ENCODE results near the gene OR2T29. TPM values are rescaled to one million over a fixed set of nuclear protein-coding genes. Genes with fewer than 3 reads are reported as not detected.
"Not testable (repeated sequence)": the region's sequence is repeated elsewhere in the genome, so short reads cannot be mapped to it uniquely, and the experiment has no call there.

The OR2T29 gene, protein sequence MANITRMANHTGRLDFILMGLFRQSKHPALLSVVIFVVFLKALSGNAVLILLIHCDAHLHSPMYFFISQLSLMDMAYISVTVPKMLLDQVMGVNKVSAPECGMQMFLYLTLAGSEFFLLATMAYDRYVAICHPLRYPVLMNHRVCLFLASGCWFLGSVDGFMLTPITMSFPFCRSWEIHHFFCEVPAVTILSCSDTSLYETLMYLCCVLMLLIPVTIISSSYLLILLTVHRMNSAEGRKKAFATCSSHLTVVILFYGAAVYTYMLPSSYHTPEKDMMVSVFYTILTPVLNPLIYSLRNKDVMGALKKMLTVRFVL
- not detected for total RNA-seq

DNA sequence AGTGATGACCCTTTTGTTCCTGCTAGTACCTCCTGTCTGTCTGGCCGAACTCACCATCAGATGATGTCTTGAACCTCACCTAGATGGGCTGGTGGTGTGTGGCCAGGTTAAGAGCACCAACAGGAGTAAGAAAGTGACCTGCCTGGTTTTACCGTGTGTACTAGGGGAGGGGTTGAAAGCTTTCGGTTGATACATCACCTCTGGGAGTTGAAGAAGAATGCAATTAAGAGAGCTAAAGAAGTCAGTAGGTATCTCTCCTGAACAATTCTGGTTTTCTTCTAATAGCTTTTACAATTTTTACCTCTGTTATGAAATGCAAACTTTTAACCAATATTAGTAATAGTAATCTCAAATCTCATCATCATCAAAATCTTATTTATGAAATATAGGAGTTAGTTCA, at the start of gene OR2T29:
Gene OR2T29 (minus strand): TSS at position 101 of the 400 bp plus-strand sequence. CDS start 3,281 bp downstream, outside the sequence.
- DNase-seq (ENCODE audit: low spot score in 2 of 2); H3K4me3 ChIP-seq; H3K27me3 ChIP-seq; intact Hi-C loops (cut with DNase I; ENCODE audit: low total_unique reads); H3K4me1 ChIP-seq; H3K9me3 ChIP-seq; H3K27ac ChIP-seq; H3K36me3 ChIP-seq: not testable (repeated sequence)

DNA sequence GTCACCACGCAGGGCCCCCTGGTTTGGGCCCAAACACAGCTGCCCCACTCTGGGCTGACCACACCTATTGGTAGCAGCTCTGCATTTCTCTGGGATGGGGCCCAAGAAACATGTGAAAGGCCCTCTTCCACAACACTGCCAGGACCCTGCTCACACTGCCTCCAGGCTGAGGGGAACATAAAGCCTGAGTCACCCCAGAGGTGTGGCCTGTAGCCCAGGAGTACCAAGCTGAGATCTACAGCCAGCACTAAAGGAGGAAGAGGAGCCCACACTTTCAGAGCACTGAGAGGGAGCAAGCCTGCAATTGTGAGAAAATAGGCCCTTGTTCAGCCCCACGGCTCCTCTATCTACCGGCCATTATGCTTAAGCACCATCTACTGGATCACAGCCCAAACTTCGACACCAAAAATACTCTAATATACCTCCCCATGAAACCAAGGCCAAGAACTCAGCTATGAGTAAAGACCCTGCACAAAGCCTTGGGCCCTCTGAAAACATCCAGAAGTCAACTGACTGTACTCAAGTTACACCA, 49.4 kb upstream of the OR2T29 start:
- DNase-seq (ENCODE audit: low spot score in 2 of 2): no peak
- Histone ChIP-seq H3K4me1 (no peaks in the 10 kb centered on the region), H3K9me3 (no peaks in the 10 kb centered on the region), H3K27ac (no peak overlapping the region), H3K27me3 (no peaks in the 10 kb centered on the region), H3K4me3 (no peak overlapping the region), H3K36me3 (no peaks in the 10 kb centered on the region)
- intact Hi-C loops (cut with DNase I; ENCODE audit: low total_unique reads): no loop called here
- no peak for TF ChIP-seq POLR2A (IDR thresholded peaks at IDR 0.05)

DNA sequence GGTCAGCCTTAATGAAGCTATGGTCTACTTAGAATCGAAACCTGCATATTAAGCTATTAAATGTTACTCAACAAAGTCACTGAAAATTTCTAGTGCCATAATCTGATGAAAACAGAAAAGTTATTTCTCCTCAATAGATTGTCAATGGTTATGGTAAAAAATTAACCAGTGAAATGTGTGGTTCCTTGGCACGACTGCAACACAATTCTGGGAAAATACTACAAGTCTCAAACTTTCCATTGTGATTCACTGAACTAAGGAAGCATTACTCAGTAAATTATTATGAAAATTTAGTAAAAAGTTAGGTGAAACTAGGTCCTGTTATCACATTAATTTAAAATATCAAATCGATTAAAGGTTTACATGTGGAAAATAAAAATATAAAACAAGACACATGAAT, 47.7 kb upstream of the OR2T29 start:
- Histone ChIP-seq H3K9me3 (no peaks in the 10 kb centered on the region), H3K36me3 (no peaks in the 10 kb centered on the region)
- intact Hi-C loops (cut with DNase I; ENCODE audit: low total_unique reads): no loop called here

DNA sequence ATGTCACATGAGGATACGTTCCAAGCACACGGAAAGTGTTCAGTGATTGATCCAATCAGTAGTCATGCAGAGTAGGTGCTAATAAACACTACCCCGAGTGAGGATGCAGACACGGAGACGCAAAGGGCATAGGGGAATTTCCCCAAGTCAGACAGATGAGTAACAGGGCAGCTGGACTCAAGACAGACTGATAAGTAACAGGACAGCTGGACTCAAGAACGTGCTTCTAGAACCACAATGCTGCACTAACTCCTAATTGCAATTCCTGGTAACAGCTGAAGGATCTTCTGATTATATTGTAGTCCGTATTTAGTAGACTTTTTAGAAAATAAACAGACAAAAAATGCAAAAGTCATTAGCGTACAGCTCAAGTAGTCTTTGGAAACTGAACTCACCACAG, 36.8 kb upstream of the OR2T29 start:
- Histone ChIP-seq H3K4me3 (no peak overlapping the region), H3K27ac (no peak overlapping the region), H3K36me3 (no peaks in the 10 kb centered on the region), H3K4me1 (no peaks in the 10 kb centered on the region), H3K27me3 (no peaks in the 10 kb centered on the region), H3K9me3 (no peaks in the 10 kb centered on the region)
- DNase-seq (ENCODE audit: low spot score in 2 of 2): no peak
- TF ChIP-seq POLR2AphosphoS5 (IDR thresholded peaks at IDR 0.05) (no peak), POLR2A (IDR thresholded peaks at IDR 0.05) (no peak)
- TF ChIP-seq, protein P1, sequence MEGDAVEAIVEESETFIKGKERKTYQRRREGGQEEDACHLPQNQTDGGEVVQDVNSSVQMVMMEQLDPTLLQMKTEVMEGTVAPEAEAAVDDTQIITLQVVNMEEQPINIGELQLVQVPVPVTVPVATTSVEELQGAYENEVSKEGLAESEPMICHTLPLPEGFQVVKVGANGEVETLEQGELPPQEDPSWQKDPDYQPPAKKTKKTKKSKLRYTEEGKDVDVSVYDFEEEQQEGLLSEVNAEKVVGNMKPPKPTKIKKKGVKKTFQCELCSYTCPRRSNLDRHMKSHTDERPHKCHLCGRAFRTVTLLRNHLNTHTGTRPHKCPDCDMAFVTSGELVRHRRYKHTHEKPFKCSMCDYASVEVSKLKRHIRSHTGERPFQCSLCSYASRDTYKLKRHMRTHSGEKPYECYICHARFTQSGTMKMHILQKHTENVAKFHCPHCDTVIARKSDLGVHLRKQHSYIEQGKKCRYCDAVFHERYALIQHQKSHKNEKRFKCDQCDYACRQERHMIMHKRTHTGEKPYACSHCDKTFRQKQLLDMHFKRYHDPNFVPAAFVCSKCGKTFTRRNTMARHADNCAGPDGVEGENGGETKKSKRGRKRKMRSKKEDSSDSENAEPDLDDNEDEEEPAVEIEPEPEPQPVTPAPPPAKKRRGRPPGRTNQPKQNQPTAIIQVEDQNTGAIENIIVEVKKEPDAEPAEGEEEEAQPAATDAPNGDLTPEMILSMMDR (IDR thresholded peaks at IDR 0.05): no peak
- intact Hi-C loops (cut with DNase I; ENCODE audit: low total_unique reads): no loop called here

More for the DNA sequence above, 47.7 kb upstream of the OR2T29 start:
- Histone ChIP-seq H3K4me1 (no peaks in the 10 kb centered on the region), H3K27me3 (no peaks in the 10 kb centered on the region), H3K4me3 (no peak overlapping the region), H3K27ac (no peak overlapping the region)
- no peak for TF ChIP-seq POLR2A (IDR thresholded peaks at IDR 0.05)
- no peak for TF ChIP-seq POLR2AphosphoS5 (IDR thresholded peaks at IDR 0.05)
- TF ChIP-seq, protein P1 (IDR thresholded peaks at IDR 0.05): no peak
- no peak for DNase-seq (ENCODE audit: low spot score in 2 of 2)

DNA sequence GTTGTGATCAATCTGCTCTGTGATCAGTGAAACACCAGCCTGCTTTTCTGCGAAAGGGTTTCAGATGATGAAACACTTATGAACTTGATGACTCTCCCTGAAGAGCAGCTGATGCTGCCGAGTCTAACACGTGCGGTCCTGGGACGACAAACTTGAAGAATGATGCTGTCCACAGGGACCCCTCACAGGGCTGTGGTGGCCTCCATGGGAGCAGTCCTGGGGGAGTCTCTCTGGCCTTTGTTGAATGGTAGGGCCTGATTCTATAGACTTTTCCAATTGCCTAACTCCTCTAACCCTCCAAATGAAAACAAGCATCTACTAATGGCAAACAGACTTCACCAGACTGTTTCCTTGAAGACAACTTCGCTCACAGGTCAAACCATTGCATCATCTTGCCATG, 35.0 kb upstream of the OR2T29 start, which contains the start of gene OR2T10:
Gene OR2T10 (minus strand): TSS at position 112 of the 400 bp plus-strand sequence. CDS start 3,932 bp downstream, outside the sequence.
- intact Hi-C loops (cut with DNase I; ENCODE audit: low total_unique reads): no loop called here

DNA sequence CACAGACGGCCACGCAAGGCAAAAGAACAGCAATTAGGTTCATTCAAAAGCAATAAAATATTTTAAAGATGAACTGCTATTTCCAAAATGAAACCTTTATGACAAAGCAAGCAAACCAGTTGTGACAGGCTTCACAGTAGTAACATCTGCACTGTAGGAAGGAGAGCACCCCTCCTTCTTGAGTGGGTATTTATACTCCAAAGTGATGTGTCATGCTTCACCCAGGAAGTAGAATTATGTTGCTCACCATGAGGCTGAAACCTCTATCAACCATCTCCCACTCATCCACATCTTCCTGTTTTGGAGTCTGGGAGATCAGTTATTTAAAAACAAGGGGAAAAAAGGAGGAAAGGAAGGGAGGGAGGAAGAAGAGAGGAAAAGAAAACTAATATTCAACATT, 34.0 kb upstream of the OR2T29 start:
- intact Hi-C loops (cut with DNase I; ENCODE audit: low total_unique reads): no loop called here
- H3K4me1 ChIP-seq: no peaks in the 10 kb centered on the region
- no peak overlapping the region for H3K27ac ChIP-seq
- TF ChIP-seq, protein P1 (IDR thresholded peaks at IDR 0.05): no peak
- TF ChIP-seq POLR2AphosphoS5 (IDR thresholded peaks at IDR 0.05): no peak
- TF ChIP-seq POLR2A (IDR thresholded peaks at IDR 0.05): no peak
- no peak for DNase-seq (ENCODE audit: low spot score in 2 of 2)
- no peaks in the 10 kb centered on the region for H3K27me3 ChIP-seq
- no peaks in the 10 kb centered on the region for H3K36me3 ChIP-seq
- no peak overlapping the region for H3K4me3 ChIP-seq
- no peaks in the 10 kb centered on the region for H3K9me3 ChIP-seq

More for the DNA sequence above, 35.0 kb upstream of the OR2T29 start, which contains the start of gene OR2T10:
- TF ChIP-seq, protein P1 (IDR thresholded peaks at IDR 0.05): no peak
- no peak for TF ChIP-seq POLR2AphosphoS5 (IDR thresholded peaks at IDR 0.05)
- no peak for TF ChIP-seq POLR2A (IDR thresholded peaks at IDR 0.05)
- DNase-seq (ENCODE audit: low spot score in 2 of 2): no peak
- H3K9me3 ChIP-seq: no peaks in the 10 kb centered on the region
- no peak within 1 kb of the TSS for H3K4me3 ChIP-seq
- H3K4me1 ChIP-seq: no peaks in the 10 kb centered on the region
- H3K36me3 ChIP-seq: no peaks in the 10 kb centered on the region
- H3K27ac ChIP-seq: no peak within 1 kb of the TSS
- H3K27me3 ChIP-seq: no peaks in the 10 kb centered on the region

Data from breast epithelium (tissue), 4 donors.